ENCODE measurements around the gene ZNF84.

- TF ChIP-seq POLR2AphosphoS5 (IDR thresholded peaks at IDR 0.05; ENCODE audit: low read depth) (no peak; the same call in none of the 2 replicates), CTCF (IDR thresholded peaks at IDR 0.05; ENCODE audit: insufficient read depth, low read length) (no peak)
These were observed 43.3 kb downstream of the ZNF84 start, which contains the start of gene ZNF140 for GRCh38 chr12:133080368-133081158.

All from HL-60 (cell line).